Hematopoietic multipotent progenitor cell treated with erythropoietin and hydrocortisone succinate and interleukin-3 and kit ligand, for 4 days (in vitro differentiated cells): ENCODE measurements around the gene EFNB1.
"Not testable (repeated sequence)": the region's sequence is repeated elsewhere in the genome, so short reads cannot be mapped to it uniquely, and the experiment has no call there.

Experiments used
- DNase-seq: peaks from one replicate; pipeline ENCODE4 v3.0.0-alpha.2; 2015

Gene EFNB1

DNA sequence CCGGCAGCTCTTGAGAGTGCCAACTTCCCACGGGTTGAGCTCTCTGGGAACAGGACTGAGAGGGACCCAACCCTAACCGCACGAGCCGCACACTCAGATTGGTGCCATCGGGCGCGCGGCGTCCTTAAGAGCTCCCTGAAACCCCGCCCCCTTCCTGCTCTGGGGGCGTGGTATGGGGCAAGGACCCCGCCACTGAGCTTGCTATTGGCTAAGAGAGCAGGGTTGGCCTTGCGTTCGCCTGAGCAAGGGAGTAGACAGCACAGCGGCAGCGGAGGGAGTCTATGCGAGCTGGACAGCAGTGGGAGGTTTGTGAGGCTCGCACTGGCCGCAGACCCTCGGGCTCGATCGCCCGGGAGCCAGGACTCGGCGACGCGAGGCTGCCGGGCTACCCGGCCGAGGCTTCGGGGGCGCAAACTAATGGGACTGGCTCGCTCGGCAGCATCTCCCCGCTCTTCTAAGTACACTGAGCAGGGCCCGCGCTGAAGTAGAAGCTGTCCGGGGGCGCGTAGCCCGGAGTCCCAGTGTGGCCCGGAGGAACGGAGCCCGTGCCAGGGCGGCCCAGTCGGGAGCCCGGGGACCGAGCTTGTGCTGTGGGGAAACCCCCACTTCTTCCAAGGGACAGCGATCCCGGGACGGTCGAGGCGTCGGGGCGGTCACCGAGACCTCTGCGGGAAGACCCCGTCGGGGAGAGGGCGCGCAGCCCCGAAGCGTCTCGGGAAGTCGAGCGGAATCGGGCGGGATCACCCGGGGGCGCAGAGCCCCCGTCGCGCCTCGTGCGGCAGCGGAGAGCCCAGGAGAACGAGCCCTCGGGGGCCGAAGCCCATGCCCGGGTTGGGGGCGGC lies at the start of gene EFNB1:
Gene EFNB1, plus strand, starts transcription at position 282 of the 842 bp plus-strand sequence. CDS start 756 bp downstream, outside the sequence.
- peak; percentile 96 for DNase-seq

DNA sequence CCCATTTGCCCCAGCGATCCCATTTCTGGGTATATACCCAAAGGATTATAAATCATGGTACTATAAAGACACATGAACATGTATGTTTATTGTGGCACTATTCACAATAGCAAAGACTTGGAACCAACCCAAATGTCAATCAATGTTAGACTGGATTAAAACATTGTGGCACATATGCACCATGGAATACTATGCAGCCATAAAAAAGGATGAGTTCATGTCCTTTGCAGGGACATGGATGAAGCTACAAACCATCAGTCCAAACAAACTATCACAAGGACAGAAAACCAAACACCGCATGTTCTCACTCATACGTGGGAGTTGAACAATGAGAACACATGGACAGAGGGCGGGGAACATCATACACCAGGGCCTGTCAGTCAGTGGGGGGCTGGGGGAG lies 47.5 kb upstream of the EFNB1 start:
- not testable (repeated sequence) for DNase-seq

DNA sequence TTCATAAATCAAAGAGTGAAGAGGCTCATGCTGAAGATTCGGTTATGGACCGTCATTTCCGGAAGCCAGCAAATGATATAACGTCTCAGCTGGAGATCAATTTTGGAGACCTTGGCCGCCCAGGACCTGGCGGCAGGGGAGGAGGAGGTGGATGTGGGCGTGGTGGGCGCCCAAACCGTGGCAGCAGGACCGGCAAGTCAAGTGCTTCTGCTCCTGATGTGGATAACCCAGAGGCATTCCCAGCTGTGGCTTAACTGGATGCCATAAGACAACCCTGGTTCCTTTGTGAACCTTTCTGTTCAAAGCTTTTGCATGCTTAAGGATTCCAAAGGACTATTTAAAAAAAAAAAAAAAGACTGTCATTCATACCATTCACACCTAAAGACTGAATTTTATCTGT lies 44.0 kb upstream of the EFNB1 start:
- DNase-seq, result no peak

DNA sequence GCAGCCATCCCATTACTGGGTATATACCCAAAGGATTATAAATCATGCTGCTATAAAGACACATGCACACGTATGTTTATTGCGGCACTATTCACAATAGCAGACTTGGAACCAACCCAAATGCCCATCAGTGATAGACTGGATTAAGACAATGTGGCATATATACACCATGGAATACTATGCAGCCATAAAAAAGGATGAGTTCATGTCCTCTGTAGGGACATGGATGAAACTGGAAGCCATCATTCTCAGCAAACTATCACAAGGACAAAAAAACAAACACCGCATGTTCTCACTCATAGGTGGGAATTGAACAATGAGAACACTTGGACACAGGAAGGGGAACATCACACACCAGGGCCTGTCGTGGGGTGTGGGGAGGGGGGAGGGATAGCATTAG lies 42.2 kb upstream of the EFNB1 start:
- not testable (repeated sequence) for DNase-seq

DNA sequence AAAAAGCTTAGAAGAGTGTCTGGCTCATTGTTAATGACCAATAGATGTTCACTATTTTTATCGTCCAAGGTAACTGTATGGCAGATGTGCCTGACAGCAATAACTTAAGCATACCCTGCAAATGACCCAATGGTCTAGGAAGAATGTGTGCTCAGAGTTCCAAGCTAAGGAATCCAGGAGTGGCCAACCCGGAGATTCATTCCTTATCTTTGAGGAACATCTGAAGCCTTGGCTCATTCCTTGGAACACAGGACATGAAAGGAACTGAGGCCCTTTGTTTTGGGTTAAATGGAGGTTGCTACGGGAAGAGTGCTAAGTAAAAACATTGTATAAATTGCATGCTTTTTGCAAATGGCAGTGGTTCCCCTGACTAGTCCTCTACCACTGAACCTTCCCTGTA lies 38.9 kb upstream of the EFNB1 start:
- DNase-seq, result no peak

DNA sequence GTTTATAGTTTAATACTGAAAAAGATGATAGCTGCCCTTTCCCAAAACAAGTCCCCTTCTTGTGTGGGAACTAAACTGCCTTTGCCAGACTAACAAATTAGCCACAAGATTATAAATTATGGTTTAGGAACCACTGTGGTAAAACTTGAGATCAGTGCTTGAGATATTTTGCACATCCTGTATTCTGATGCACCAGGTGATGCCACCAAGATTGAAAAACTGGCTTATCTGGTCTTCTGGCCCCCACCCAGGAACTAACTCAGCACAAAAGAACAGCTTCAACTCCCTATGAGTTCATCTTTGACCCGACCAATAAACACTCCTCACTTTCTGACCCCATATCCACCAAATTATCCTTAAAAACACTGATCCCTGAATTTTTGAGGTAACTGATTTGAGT lies 36.7 kb upstream of the EFNB1 start:
- no peak for DNase-seq

DNA sequence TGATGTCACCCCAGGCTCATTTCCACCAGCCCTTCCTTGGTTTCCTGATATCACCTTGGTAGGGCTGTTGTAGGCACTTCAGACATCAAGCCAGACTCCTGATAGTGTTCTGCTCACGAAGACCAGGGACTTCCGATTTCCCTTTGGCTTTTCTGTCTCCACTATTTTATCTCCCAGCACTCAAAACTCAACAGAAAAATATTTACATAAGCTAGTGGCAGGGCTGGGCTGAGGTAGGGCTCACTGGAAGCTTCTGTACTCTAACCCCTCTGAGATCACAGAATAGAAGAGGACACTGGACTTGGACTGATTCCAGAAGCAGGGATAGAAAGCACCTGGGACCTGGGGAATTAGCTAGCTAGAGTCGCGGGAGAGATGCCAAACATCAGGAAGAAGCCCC lies 34.4 kb upstream of the EFNB1 start:
- DNase-seq, result no peak

DNA sequence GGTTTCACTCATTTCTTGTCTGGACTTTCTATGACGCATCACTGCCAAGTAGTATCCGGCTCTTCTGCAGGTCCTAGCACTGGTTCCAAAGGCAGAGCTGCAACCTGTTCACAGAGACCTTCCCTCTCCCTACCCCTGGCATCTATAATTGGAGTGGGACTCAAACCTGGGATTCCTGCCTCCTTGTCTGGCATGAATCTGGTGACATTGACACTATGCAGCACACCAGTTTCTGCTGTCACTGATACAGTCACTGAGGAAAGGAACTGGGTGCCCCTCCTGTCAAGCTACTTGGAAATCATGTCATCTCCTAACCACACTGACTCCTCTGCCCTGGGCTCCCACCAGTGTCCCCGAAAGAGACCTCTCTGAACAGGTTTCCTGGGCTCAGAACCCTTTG lies 33.1 kb upstream of the EFNB1 start:
- no peak for DNase-seq

DNA sequence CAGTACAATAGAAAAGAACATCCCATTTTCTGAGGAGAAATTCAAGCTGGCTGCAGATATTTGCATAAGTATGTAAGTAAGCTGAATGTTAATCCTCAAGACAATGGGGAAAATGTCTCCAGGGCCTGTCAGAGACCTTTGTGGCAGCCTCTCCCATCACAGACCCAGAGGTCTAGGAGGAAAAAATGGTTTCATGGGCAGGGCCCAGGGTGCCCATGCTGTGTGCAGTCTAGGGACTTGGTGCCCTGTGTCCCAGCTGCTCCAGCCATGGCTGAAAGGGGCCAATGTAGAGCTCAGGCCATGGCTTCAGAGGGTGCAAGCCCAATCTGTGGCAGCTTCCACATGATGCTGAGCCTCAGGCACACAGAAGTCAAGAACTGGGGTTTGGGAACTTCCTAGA lies 30.4 kb upstream of the EFNB1 start:
- DNase-seq, result not testable (repeated sequence)

DNA sequence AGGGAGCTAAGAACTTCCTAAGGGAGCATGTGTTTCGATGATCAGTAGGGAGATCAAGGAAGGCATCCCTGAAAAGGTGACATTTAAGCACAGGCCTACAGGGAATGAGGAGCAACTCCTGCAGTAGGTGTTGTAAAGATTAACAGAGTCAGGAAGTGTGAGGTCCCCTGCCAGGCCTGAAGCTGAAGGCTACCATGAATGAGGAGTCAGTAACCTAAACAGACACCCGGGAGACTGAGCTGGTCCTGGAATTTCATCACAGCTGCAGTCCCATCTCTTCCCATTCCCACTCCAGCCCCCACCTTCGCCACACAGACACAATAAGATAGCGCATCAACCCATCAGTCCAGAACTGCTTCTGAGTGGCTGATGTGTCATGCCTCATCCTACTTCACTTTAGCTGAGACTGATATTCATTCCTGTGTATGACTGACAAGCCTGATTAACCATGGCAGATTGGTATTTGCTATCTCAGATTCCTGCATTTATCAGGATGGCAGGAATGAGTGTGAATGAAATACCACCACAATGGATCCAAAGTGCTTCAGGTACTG lies 27.0 kb upstream of the EFNB1 start:
- no peak for DNase-seq

DNA sequence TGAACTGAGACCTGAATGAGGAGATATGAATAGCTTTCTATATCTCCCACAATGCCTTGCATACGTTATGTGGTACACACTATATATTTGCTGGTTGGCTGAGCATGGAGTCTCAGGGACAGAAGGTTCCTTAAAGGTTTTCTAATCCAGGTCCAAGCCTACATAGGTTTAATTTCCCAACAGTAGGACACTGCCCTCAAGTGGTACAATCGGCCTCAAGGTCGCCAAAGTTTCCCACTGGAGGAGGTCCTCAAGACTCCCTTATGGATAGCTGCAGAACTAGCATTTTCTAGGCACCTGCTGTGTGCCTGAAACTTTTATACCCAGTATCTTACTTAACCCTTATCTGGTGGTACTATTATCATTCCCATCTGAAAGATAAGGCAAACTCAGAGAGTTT lies 21.0 kb upstream of the EFNB1 start:
- peak; percentile 40 for DNase-seq

DNA sequence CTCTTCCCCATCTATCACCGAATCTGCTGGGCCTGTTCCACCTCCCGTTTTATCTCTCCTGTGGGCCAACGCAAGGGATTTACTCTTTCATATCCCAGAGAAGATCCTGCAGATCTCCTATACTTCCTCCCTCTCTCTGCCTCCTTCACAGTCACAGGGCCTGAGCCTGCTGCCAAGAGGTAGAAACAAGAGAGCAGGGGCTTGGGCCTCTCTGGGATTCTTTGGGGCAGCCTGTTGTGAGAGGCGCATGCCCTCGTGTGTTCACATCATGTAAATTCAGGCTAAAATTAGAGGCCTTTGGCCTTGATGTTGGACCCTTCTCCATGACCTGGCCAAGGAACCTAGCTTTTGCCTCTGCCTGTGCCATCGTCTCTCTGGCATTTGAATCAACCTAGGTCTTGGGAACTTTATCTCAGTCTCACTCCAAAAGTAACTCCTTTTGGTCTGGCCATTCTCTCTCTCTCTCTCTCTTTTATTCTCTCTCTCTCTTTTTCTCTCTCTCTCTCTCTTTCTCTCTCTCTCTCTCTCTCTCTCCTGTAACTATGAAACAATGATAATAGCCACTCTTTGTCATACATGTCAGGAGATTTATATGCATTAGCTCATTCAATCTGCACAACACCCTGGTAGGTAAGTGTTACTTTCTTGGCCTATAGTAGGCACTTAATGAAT lies 20.0 kb upstream of the EFNB1 start:
- DNase-seq, result peak; percentile 42

DNA sequence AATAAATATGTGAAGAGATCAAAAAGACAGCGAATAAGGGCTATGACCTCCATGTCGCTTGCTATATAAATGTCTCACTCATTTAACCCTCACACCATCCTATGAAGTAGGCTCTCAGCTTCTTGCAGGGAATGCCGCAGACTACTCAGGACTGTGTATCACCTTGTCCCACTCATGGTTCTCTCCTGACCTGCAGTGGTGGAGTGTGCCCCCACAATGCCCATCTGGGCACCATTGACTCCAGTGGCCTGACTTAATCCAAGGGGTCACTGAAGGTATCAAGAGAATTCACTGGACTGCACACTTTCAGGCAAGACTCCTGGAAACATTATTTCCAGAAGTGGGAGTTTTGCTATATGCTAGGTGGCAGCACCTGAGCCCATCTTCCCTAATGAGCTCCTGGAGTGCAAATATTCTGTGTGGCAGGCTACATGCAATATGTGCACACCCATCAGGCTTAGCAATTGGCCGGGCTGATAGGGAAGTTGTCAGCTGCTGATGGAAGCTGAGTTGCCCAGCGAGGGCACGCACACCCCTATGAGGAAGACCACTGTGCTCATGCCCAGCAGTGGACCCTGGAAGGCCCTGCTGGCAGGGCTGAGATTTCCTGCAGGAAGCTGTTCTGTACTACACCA lies 8.2 kb upstream of the EFNB1 start:
- DNase-seq, result no peak

DNA sequence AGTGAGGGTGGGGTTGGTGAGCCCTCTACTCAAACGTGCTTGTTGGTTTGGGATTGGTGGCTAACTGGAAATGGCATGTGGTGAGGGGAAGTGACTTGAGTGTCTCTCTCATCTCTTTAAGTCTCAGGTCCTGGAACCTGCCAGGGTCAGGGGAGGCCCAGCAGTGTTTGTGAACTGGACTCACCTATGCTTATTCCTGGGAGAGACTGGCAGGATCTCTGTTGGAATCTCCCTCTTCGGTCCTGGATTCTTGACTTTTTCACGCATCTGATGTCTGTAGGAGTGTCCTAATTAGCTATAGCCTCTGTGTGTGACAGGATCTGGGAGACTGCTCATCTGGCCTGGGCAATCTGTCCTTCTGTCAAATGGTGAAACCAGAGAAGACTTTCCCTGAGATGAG lies 7.2 kb upstream of the EFNB1 start:
- DNase-seq, result no peak

DNA sequence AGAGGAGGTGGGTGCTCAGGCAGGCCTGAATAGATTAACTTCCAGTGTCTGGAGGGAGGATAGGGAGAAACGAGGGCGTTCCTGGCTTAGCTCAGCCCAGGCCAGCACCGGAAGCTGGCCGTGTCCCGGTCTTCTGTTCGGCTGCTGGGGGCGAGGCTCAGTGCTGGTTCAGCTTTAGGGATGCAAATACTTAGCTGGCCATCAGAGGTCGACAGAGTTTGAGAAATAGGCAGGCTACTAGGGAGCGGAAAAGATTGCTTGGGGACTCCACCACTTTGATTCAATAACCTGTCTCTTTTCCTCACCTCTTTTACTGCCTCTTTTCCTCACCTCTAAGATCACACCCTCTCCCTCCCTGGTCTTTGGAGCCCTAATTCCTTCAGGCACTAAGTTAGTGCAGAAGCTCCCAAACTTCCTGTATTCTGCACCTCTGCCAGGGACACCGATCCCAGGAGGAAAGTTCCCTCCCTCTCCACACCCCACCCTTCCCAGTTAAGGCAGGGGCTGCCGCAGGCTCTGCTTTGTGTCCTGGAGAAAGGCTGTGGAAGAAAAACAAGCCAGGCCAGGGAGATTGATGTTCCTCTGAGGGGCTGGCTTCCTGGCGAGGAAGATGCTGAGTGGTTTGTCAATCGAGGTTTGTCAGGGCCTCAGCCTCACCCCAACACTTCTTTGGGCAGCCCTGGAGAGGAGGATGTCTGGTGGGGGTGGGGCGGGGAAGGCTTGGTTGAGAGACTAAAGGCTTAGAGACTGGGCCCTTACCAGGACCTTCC lies 6.0 kb upstream of the EFNB1 start:
- DNase-seq, result peak; percentile 58

DNA sequence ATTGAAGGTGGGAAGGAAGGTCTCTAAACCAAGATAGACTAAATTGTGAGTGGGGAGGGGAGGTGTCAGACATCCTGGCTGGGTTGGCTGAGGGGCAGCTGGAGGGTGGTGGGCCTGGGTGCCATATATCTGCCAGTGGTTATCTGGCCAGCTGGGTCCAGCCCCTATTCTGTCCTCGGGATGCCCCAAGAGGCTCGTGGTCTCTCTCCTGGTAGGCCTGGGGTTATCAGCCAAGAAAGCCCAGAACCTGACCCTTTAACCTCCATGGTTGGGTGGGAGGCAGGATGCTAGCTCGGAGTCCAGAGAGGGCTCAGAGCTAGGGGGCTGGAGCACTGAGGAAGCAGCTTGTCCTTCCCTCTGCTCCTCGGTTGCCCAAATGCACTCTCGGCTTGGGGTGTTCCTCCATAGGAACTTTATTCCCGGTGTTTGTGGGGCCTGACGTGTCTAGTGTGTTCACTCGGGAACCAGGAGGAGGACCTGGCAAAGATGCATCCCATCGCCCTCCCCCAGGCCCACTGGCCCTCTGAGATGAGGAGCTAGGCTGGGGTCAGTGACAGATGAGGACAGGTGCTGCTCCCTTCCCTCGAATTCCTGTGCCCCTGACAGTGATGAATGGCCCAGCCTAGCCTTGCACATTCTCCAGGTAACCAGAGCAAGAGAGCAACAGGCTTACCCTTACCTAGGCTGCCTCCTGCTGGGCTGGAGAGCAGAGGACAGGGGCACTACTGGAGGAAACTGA lies 5.2 kb upstream of the EFNB1 start:
- no peak for DNase-seq

DNA sequence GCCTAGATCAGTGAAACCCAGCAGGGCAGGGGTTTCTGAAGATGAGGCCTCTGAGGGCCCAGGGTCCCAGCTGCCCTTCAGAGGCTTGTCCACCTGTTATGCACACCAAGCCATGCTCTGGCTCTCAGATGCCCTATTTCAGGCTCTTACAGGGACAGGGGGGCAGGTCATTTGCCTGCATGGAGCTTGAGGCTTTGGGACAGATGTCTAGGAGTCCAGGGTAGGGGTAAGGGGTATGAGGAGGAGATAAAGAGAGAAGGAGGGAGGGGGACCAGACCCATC lies 4.7 kb upstream of the EFNB1 start:
- no peak for DNase-seq

DNA sequence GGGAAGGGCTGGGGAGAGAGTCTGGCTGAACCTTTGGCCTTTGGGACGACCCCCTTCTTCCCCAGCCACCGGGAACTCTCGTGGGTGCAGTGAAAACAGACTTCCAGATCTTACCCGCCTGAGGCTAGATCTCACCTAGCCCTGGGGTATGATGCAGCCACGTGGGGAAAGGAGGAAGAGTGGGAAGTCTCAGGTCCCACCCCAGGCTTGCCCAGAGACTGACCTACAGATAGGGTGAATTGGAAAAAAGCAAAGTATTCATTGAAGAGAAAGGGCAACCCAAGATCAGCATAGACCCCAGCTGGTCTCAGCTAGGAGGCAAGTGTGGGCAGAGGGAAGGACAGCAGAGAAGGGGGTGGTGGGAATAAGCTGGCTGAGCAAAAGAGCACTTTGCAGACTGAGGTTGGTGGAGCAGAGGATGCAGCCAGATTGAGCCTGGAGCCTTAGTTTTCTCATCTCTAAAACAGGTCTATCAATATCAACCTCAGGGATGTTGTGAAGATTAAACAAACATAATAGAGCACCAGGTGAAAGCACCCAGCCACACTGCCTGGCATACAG lies 4.2 kb upstream of the EFNB1 start:
- DNase-seq, result no peak

DNA sequence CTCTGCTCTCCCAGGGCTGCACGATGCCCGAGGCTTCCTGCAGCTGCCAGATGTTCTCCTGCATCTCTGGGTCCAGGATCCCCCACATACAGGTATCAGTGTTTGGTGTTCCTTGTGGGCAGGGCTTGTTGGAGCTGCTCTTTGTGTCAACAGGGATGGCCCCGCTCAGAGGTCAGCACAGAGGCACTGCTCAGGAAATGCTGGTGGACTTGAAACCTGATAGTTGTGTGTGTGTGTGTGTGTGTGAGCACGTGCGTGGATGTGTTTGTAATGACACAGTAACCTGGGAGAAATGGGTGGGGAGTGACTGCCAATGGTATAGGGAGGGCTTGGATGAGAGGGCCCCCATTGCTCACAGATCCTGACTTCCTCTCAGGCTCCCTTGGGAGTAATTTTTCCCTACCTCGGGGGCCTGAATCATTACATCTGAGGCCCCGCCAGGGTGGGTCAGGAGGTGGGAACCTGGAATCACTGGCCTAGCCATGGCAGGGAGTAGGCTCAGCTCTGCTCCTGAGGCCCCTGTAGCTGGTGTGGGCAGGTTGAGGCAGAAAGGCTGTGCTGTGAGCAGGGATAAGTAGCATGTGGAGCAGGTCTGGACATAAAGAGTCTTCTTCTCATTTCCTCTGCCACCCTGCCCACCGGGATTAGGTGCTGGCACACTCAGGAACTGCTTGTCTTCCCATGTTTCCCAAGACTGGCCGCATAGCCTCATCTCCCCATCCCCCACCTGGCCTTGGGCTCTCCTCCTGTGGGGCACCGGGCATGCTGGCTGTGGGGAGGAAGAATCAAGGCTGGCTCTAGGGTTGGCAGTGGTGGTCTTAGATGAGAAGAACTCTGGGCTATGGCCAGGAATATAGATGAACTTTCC lies 2.5 kb upstream of the EFNB1 start:
- no peak for DNase-seq

DNA sequence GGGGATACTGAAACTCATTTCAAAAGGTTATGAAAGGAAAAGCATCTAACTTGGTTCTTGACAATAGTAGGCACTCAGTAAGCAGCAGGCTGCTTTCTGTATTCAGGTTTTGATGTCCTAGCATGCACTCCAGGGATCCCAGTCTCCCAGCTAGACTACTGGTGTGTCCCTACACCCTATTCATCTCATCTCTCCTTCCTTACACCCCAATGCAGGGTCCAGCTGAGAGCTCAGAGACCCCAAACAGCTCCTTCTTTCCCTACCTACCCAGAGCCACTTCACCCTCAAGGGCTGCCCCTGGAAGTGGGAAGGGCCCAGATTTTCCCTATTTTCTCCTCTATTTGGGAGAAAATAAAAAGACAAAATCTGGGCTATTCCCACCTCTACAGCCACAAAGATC lies 1.6 kb upstream of the EFNB1 start:
- DNase-seq, result no peak
